Right ventricle myocardium inferior (tissue), 1 donor: ENCODE results near the gene TMEM209. TPM values are rescaled to one million over a fixed set of nuclear protein-coding genes. Genes with fewer than 3 reads are reported as not detected.
"Not testable (repeated sequence)": the region's sequence is repeated elsewhere in the genome, so short reads cannot be mapped to it uniquely, and the experiment has no call there.

ENCODE experiments used
- ATAC-seq: fragments of 200-7000 bp; cut with Tn5 transposase; one replicate; pipeline ENCODE4 v1.9.1; 2020; ENCODE audit warnings: mild to moderate bottlenecking, moderate library complexity
- DNase-seq: peaks from one replicate; pipeline ENCODE4 v3.0.0; 2021; ENCODE audit errors: missing footprints
- intact Hi-C: fragments of 100-400 bp; cut with DNase I; formaldehyde crosslinking; loops from one replicate; pipeline ENCODE4 v1.11.0; 2022
- total RNA-seq: library from RNA; stranded (reverse); fragmentation: NEBNext Ultra II Directional; extraction: Animal tissue kit (Norgen Biotek cat#: 25700); gene quantifications from one replicate; pipeline ENCODE4 v1.2.1, GENCODE V29; 2021
- donor health status: DM: no; HTN: yes; CAD: no; lungs with severe emphysema.

Gene TMEM209
- total RNA-seq, 1 donor from 2014 or later = 8.6 TPM

DNA sequence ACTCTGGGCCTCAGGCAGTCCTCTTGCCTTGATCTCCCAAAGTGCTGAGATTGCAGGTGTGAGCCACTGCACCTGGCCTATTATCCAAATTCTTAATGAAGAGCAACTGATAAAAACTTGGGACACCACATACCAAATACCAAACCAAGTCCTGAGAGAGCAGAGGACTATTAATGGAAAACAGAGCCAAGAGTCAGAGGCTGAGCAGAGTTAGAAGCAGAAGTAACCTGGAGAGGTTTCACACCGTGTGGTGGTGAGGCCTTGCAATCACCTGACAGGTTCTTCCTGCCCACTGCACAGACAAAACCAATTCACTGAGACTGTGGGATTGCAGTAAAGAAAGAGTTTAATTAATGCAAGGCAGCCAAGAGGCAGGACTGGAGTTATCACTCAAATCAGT, 18.4 kb upstream of the TMEM209 start:
- intact Hi-C loops = no loop called here
- ATAC-seq (no peak), DNase-seq (no peak)

- no peak for ATAC-seq
Measured at GRCh38 chr7:130221746-130222145, 16.5 kb upstream of the TMEM209 start.

DNA sequence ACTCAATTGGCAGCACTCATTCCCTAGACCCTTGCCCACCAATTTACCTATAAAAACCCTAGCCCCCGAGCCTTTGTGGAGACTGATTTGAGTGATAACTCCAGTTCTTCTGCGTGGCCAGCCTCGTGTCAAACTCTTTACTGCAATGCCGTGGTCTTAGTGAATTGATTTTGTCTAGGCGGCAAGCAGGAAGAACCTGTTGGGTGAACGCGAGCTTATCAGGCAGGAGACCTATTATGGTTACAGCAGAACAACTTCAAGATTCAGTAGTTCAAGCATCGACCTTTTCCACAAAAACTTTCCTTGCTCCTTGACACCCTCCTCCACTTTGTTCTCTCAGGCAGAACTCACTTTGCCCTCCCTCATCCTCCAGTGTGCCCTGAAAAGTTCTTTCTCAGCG, 14.7 kb upstream of the TMEM209 start:
- intact Hi-C loops = no loop called here
- no peak for ATAC-seq
- DNase-seq = no peak

More at GRCh38 chr7:130221746-130222145, 16.5 kb upstream of the TMEM209 start:
- no peak for DNase-seq
- intact Hi-C loops = no loop called here

GRCh38 chr7:130218806-130219620, 13.8 kb upstream of the TMEM209 start:
- ATAC-seq (no peak), DNase-seq (no peak)
- intact Hi-C loops = no loop called here

DNA sequence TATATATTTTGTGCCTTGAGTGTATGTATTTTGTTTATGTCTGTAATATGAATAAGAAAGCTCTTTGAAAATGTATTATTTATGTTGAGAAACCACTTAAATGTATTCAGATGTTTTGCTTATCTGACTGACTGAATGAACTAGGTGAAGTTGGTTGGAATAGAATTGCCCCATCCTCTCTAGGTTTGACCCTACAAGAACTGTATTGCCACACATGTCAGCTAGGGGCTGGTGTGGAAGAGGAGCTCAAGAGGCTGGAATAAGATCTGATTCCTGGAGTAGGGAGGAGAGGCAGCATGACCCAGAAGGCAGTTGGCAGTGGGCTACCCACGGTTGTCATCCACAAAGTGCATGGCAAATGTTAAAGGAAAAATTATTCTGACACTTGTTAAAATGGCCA, 11.5 kb upstream of the TMEM209 start:
- intact Hi-C loops = no loop called here
- ATAC-seq = no peak
- no peak for DNase-seq

GRCh38 chr7:130216025-130216424, 10.8 kb upstream of the TMEM209 start:
- DNase-seq (no peak), ATAC-seq (no peak)
- intact Hi-C loops = no loop called here

DNA sequence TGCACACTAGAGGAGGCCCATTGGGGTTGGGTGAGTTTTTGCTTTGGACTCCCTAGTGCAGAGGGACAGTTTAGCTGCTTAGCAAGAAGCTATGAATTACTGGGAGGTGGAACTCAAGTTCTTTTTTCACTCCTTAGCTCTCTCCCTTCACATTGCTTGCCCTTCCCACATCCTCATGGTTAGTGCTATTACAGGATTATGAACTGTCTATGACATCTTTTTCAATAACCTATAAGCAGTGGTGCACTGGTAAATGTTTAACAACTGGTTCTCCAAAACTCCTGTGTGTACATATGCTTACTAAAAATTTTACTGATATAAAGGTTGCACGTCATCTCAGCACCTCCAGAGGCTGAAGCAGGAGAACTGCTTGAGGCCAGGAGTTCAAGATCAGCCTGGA, 8.6 kb upstream of the TMEM209 start:
- DNase-seq = no peak
- intact Hi-C loops = no loop called here
- no peak for ATAC-seq

- no peak for ATAC-seq
- intact Hi-C loops = no loop called here
- DNase-seq = no peak
Measured at GRCh38 chr7:130210181-130210935, 5.2 kb upstream of the TMEM209 start.

- ATAC-seq (no peak), DNase-seq (no peak)
- intact Hi-C loops = loop anchor here (5.0 kb wide), 2 partner anchors 136 to 234 kb away; partner anchors contain the start of genes CEP41 and KLHDC10
Measured at GRCh38 chr7:130208516-130208915, 3.3 kb upstream of the TMEM209 start.

- DNase-seq (no peak), ATAC-seq (no peak)
- intact Hi-C loops = loop anchor here (5.0 kb wide), 2 partner anchors 135 to 235 kb away; partner anchors contain the start of genes CEP41 and KLHDC10
Measured at GRCh38 chr7:130207642-130208041, 2.4 kb upstream of the TMEM209 start, which contains the start of gene SSMEM1. SSMEM1 (plus strand) TSS chr7:130207860; CDS start chr7:130207911, 51 bp downstream.

GRCh38 chr7:130207033-130207432, 1.8 kb upstream of the TMEM209 start:
- intact Hi-C loops = loop anchor here (5.0 kb wide), 2 partner anchors 135 to 235 kb away; partner anchors contain the start of genes CEP41 and KLHDC10
- DNase-seq (no peak), ATAC-seq (no peak)

GRCh38 chr7:130201796-130202195, 3.4 kb downstream of the TMEM209 start:
- intact Hi-C loops = no loop called here
- no peak for ATAC-seq
- no peak for DNase-seq

- no peak for ATAC-seq
- DNase-seq = no peak
- intact Hi-C loops = no loop called here
Measured at GRCh38 chr7:130197094-130197493, 8.1 kb downstream of the TMEM209 start.

DNA sequence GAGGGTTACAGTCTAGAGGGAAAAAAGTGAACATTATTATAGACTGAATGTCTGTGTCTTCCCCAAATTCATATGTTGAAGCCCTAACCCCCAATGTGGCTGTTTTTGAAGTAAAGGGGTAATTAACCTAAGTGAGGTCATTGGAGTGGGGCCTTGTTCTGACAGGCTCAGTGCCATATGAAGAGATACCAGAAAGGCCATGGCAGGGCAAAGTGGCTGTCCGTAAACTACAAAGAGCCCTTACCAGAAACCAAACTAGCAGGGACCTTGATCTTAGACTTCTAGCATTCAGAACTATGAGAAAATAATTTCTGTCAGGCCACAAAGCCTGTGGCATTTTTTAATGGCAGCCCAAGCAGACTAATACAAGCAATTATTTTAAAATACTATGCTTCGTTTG, 8.7 kb downstream of the TMEM209 start:
- DNase-seq (no peak), ATAC-seq (no peak)
- intact Hi-C loops = no loop called here

- intact Hi-C loops = no loop called here
- ATAC-seq (no peak), DNase-seq (no peak)
Measured at GRCh38 chr7:130195396-130195795, 9.8 kb downstream of the TMEM209 start.

- ATAC-seq = no peak
- intact Hi-C loops = no loop called here
- no peak for DNase-seq
Measured at GRCh38 chr7:130191791-130192190, 13.4 kb downstream of the TMEM209 start.

- no peak for ATAC-seq
- no peak for DNase-seq
- intact Hi-C loops = no loop called here
Measured at GRCh38 chr7:130189343-130189742, 15.9 kb downstream of the TMEM209 start.

- DNase-seq (no peak), ATAC-seq (no peak)
- intact Hi-C loops = no loop called here
Measured at GRCh38 chr7:130187360-130187759, 17.8 kb downstream of the TMEM209 start.

DNA sequence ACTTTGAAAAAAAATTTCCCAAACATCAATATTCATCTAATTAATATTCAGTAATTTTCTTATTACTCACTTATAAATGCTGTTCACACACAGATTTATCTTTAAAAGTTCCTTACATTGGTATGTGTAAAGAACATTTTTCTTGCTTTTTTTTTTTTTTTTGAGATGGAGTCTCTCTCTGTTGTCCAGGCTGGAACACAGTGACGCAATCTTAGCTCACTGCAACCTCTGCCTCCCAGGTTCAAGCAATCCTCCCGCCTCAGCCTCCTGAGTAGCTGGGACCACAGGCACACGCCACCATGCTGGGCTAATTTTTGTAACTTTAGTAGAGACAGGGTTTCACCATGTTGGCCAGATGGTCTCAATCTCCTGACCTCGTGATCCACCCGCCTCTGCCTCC, 20.9 kb downstream of the TMEM209 start:
- DNase-seq, intact Hi-C loops, ATAC-seq: not testable (repeated sequence)

DNA sequence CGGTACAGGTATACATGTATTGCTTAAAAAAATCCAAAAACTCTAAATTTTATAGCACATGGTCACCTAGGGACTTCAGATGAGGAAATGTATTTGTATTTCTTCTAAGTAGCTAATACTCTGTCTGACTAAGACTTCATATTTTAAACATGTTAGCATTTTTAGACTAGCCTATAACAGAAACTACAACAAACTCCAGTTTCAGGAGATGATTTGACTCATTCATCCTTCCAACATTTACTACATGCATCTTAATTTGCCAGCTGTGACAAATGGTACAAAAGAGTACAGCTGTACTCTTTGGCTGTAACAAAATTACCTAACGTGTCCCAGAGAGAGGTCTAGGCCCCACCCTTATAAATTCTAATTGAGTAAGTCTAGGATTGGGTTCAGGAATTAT, 22.2 kb downstream of the TMEM209 start:
- ATAC-seq (no peak), DNase-seq (no peak)
- intact Hi-C loops = no loop called here
